Endothelial cell of umbilical vein (primary cell): ENCODE results near the gene AHSP. TPM values are rescaled to one million over a fixed set of nuclear protein-coding genes. Genes with fewer than 3 reads are reported as not detected.
A peak's percentile ranks its signal among the peaks of the same experiment; 100 is the strongest.
"Not testable (repeated sequence)": the region's sequence is repeated elsewhere in the genome, so short reads cannot be mapped to it uniquely, and the experiment has no call there.

Experiments
- BruUV-seq: library from RNA; stranded (reverse); fragments of 400-500 nt; replicated peaks from 2 replicates; lab custom pipeline; 2021; lab: Mats Ljungman, UMichigan
- CTCF ChIA-PET: fragments of 300-600, 350-600 bp; sonication (Branson Sonifier 250); formaldehyde crosslinking; loops from one replicate; lab custom pipeline; 2021; ENCODE audit warnings: antibody characterized with exemption, inconsistent platforms; lab: Charles Lee
- POLR2A ChIA-PET: fragments of 300-600, 350-600 bp; sonication (Branson Sonifier 250); formaldehyde crosslinking; loops from one replicate; lab custom pipeline; 2021; ENCODE audit warnings: antibody characterized with exemption, inconsistent platforms; lab: Charles Lee
- DNase-seq: peaks from one replicate; pipeline ENCODE4 v3.0.0-alpha.2; 2011; ENCODE audit warnings: low read depth, low spot score
- FAIRE-seq: peaks from 2 replicates; lab custom pipeline; 2011; peaks lifted over from hg19 to GRCh38; lab: Jason Lieb, UNC
- H2AFZ ChIP-seq: 2 replicates; pipeline ENCODE4 v1.6.0; 2012; ENCODE audit warnings: low read depth, low read length, control low read depth, inconsistent platforms
- H3K27ac ChIP-seq: 2 replicates; pipeline ENCODE4 v1.5.1; 2011; ENCODE audit warnings: low read depth, mild to moderate bottlenecking, control low read depth, low read length, moderate library complexity; ENCODE audit not compliant: insufficient read depth
- H3K27me3 ChIP-seq, 2 experiments: 2 replicates each; pipeline versions ENCODE4 v1.6.0 to v1.6.1; 2011; ENCODE audit warnings: low read length in 2 of 2, mixed read lengths in 1 of 2; ENCODE audit not compliant: control insufficient read depth in 2 of 2, insufficient read depth in 2 of 2
- H3K36me3 ChIP-seq, 2 experiments: 2 replicates in 1 of 2; 3 replicates in 1 of 2; pipeline ENCODE4 v1.5.1; 2011; ENCODE audit warnings: low read length in 2 of 2, mild to moderate bottlenecking in 1 of 2, moderate library complexity in 1 of 2; ENCODE audit not compliant: control insufficient read depth in 2 of 2, insufficient read depth in 2 of 2; ENCODE audit errors: extremely low read depth in 1 of 2
- H3K4me1 ChIP-seq: 3 replicates; pipeline ENCODE4 v1.5.1; 2011; ENCODE audit warnings: mild to moderate bottlenecking, low read length; ENCODE audit not compliant: control insufficient read depth, insufficient read depth; ENCODE audit errors: extremely low read depth
- H3K4me2 ChIP-seq: 2 replicates; pipeline ENCODE4 v1.6.1; 2011; ENCODE audit warnings: low read length, control low read depth, mixed read lengths; ENCODE audit not compliant: insufficient read depth
- H3K4me3 ChIP-seq, 3 experiments: fragments of 200-600 bp in 1 of 3; sonication (generic), shearing (Covaris generic) in 1 of 3; replicated peaks in 1 of 3; 2 replicates each; pipeline ENCODE4 v1.5.1; 2011 to 2016; ENCODE audit warnings: control low read depth in 3 of 3, low read length in 3 of 3, mild to moderate bottlenecking in 2 of 3, inconsistent platforms in 1 of 3, low read depth in 1 of 3, moderate library complexity in 1 of 3; ENCODE audit not compliant: insufficient read depth in 1 of 3
- H3K79me2 ChIP-seq: 2 replicates; pipeline ENCODE4 v1.6.0; 2012; ENCODE audit warnings: low read length, inconsistent platforms; ENCODE audit not compliant: control insufficient read depth, insufficient read depth
- H3K9ac ChIP-seq: replicated peaks from 2 replicates; pipeline ENCODE3; 2011; ENCODE audit warnings: low read length, control low read depth; ENCODE audit not compliant: insufficient read depth; ENCODE audit errors: extremely low read depth
- H3K9me1 ChIP-seq: replicated peaks from 3 replicates; pipeline ENCODE4 v1.6.0; 2011; ENCODE audit warnings: mild to moderate bottlenecking, low read length; ENCODE audit not compliant: control insufficient read depth, insufficient read depth; ENCODE audit errors: extremely low read depth
- H3K9me3 ChIP-seq: replicated peaks from 2 replicates; pipeline ENCODE4 v1.5.1; 2012; ENCODE audit warnings: low read length, inconsistent platforms; ENCODE audit not compliant: control insufficient read depth, insufficient read depth
- H4K20me1 ChIP-seq: replicated peaks from 2 replicates; pipeline ENCODE3; 2011; ENCODE audit warnings: mild to moderate bottlenecking, low read length; ENCODE audit not compliant: control insufficient read depth, insufficient read depth; ENCODE audit errors: extremely low read depth
- GATA2 ChIP-seq: IDR thresholded peaks from 2 replicates; pipeline ENCODE4 v1.7.0; 2011; ENCODE audit warnings: low read depth, mild to moderate bottlenecking, moderate library complexity, mixed read lengths, low read length; ENCODE audit not compliant: insufficient read length, insufficient read depth
- MYC ChIP-seq: IDR thresholded peaks from one replicate; pipeline ENCODE4 v1.6.1; 2011; ENCODE audit warnings: mild to moderate bottlenecking, low read depth, low read length
- POLR2A ChIP-seq: IDR thresholded peaks from 2 replicates; pipeline ENCODE4 v1.6.1; 2012; ENCODE audit warnings: low read depth, mild to moderate bottlenecking, control low read depth, low read length
- POLR2AphosphoS5 ChIP-seq: IDR thresholded peaks from 2 replicates; pipeline ENCODE4 v1.6.1; 2012; ENCODE audit warnings: low read depth, mild to moderate bottlenecking, control low read depth, low read length, moderate library complexity; ENCODE audit not compliant: insufficient read depth
- dilution Hi-C: fragments of 300-500 bp; cut with MboI; formaldehyde crosslinking; loops from one replicate; pipeline ENCODE4 v1.15.0; 2019; ENCODE audit warnings: low sequenced_read_pairs; ENCODE audit not compliant: extremely low pct_ligation_motif_present
- intact Hi-C: fragments of 100-400 bp; cut with micrococcal nuclease; formaldehyde crosslinking; loops from one replicate; pipeline ENCODE4 v1.10.0; 2022
- polyA plus RNA-seq, 4 experiments: library from polyadenylated mRNA; depleted of rRNA in 3 of 4; stranded (reverse) in 3 of 4; unstranded in 1 of 4; fragments of >200 nt; gene quantifications; 2 replicates each; pipeline versions ENCODE4 v1.2.1 to v1.2.3, GENCODE V29; 2011 to 2012; ENCODE audit warnings: missing spikeins in 1 of 4
- total RNA-seq: library from RNA; stranded (reverse); gene quantifications from 2 replicates; pipeline ENCODE4 v1.2.3, GENCODE V29; 2021

AHSP gene
- total and polyA plus RNA-seq, 2 donors (not counting 3 experiments of a cell fraction or from before 2014, with no cell fraction given): not detected

GRCh38 chr16:31480851-31481536, 46.7 kb upstream of the AHSP start:
- peaks cover 0 to 10% of the 10 kb centered on the region in 2 experiments for H3K36me3 ChIP-seq
- FAIRE-seq (peak; percentile 81), DNase-seq (peak; percentile 34)
- ChIA-PET CTCF (interaction anchor here (3.4 kb wide), 1 partner anchor 21 kb away, joined by 13 read pairs; the partner anchor contains the start of gene ARMC5), POLR2A (no interaction called here)
- H3K27ac ChIP-seq: no peak overlapping the region
- no peaks in the 10 kb centered on the region for H3K79me2 ChIP-seq
- no peaks in the 10 kb centered on the region for H4K20me1 ChIP-seq
- peaks cover 10% of the 10 kb centered on the region for H3K4me1 ChIP-seq
- no peaks in the 10 kb centered on the region for H3K9me1 ChIP-seq
- H2AFZ ChIP-seq: no peak overlapping the region
- H3K9ac ChIP-seq: no peak overlapping the region
- no peak overlapping the region for H3K4me2 ChIP-seq
- dilution Hi-C loops: no loop called here
- H3K27me3 ChIP-seq: no peaks in the 10 kb centered on the region
- H3K4me3 ChIP-seq: no peak overlapping the region
- peak; percentile 21 for TF ChIP-seq POLR2A
- TF ChIP-seq POLR2AphosphoS5: peak; percentile 57
- TF ChIP-seq MYC: no peak
- H3K9me3 ChIP-seq: no peaks in the 10 kb centered on the region
- intact Hi-C loops: no loop called here
- BruUV-seq: no TSS peak

- Histone ChIP-seq H3K4me3 (no peak within 1 kb of the TSS), H4K20me1 (no peaks in the 10 kb centered on the region), H3K36me3 (peaks cover 0 to 4% of the 10 kb centered on the region in 2 experiments), H3K79me2 (no peaks in the 10 kb centered on the region), H3K9me3 (no peaks in the 10 kb centered on the region), H2AFZ (no peak within 1 kb of the TSS), H3K27me3 (peaks cover 3 to 13% of the 10 kb centered on the region in 2 experiments), H3K9me1 (no peaks in the 10 kb centered on the region), H3K27ac (no peak within 1 kb of the TSS), H3K4me2 (no peak within 1 kb of the TSS), H3K9ac (no peak within 1 kb of the TSS), H3K4me1 (peaks cover 16% of the 10 kb centered on the region)
- POLR2A ChIA-PET: no interaction called here
- FAIRE-seq (no peak), DNase-seq (no peak)
- TF ChIP-seq GATA2 (no peak), POLR2A (no peak)
- dilution Hi-C loops (no loop called here), intact Hi-C loops (no loop called here)
- CTCF ChIA-PET: no interaction called here
- no TSS peak for BruUV-seq
Observed at GRCh38 chr16:31483081-31483480, 44.6 kb upstream of the AHSP start, which contains the start of gene SLC5A2. TSS of gene SLC5A2 (plus strand) at chr16:31483123. CDS start at chr16:31483137, 14 bp downstream.

GRCh38 chr16:31484048-31484447, 43.7 kb upstream of the AHSP start:
- H3K4me3 ChIP-seq, intact Hi-C loops, BruUV-seq, H3K36me3 ChIP-seq, CTCF ChIA-PET, H3K4me2 ChIP-seq, DNase-seq, dilution Hi-C loops, H3K27ac ChIP-seq, POLR2A ChIA-PET, FAIRE-seq, H2AFZ ChIP-seq, H3K9ac ChIP-seq, H3K79me2 ChIP-seq, H3K9me3 ChIP-seq, H3K9me1 ChIP-seq, H4K20me1 ChIP-seq: not testable (repeated sequence)
- Histone ChIP-seq H3K27me3 (peaks cover 3 to 23% of the 10 kb centered on the region in 2 experiments), H3K4me1 (peaks cover 21% of the 10 kb centered on the region)
